ENCODE measurements around the gene ERO1B. TPM values are rescaled to one million over a fixed set of nuclear protein-coding genes. Genes with fewer than 3 reads are reported as not detected.
"Not testable (repeated sequence)": the region's sequence is repeated elsewhere in the genome, so short reads cannot be mapped to it uniquely, and the experiment has no call there.

ERO1B gene
- total RNA-seq, 2 experiments from 2014 or later = 2.6 to 4.8 TPM

GRCh38 chr1:236214761-236215160 is 67.0 kb downstream of the ERO1B start:
- no peak overlapping the region for H3K4me3 Mint-ChIP-seq
- H3K4me1 Mint-ChIP-seq = no peaks in the 10 kb centered on the region
- no peak for ATAC-seq
- DNase-seq = no peak
- CTCF ChIA-PET = no interaction called here
- H3K9me3 Mint-ChIP-seq (ENCODE audit: low read depth) = no peaks in the 10 kb centered on the region
- no peak overlapping the region for H3K27ac Mint-ChIP-seq
- H3K36me3 Mint-ChIP-seq = peaks cover 4% of the 10 kb centered on the region
- no peaks in the 10 kb centered on the region for H3K27me3 Mint-ChIP-seq

GRCh38 chr1:236213534-236213933 is 68.2 kb downstream of the ERO1B start:
- Mint-ChIP-seq H3K4me3 (no peak overlapping the region), H3K4me1 (no peaks in the 10 kb centered on the region), H3K27me3 (no peaks in the 10 kb centered on the region), H3K27ac (no peak overlapping the region), H3K9me3 (ENCODE audit: low read depth) (no peaks in the 10 kb centered on the region), H3K36me3 (peaks cover 4% of the 10 kb centered on the region)
- DNase-seq (no peak), ATAC-seq (no peak)
- CTCF ChIA-PET = interaction anchor here (0.6 kb wide), 1 partner anchor 335 kb away, joined by 3 read pairs; no protein-coding TSS in a partner anchor

- Mint-ChIP-seq H3K4me1 (no peaks in the 10 kb centered on the region), H3K27ac (no peak overlapping the region), H3K27me3 (no peaks in the 10 kb centered on the region), H3K36me3 (peaks cover 4% of the 10 kb centered on the region), H3K9me3 (ENCODE audit: low read depth) (no peaks in the 10 kb centered on the region), H3K4me3 (no peak overlapping the region)
- CTCF ChIA-PET = no interaction called here
- ATAC-seq (no peak), DNase-seq (no peak)
These were observed 69.9 kb downstream of the ERO1B start for GRCh38 chr1:236211815-236212214.

- Mint-ChIP-seq H3K9me3 (ENCODE audit: low read depth) (no peaks in the 10 kb centered on the region), H3K27me3 (no peaks in the 10 kb centered on the region), H3K4me3 (no peak overlapping the region), H3K27ac (no peak overlapping the region), H3K4me1 (no peaks in the 10 kb centered on the region), H3K36me3 (peaks cover 4% of the 10 kb centered on the region)
- CTCF ChIA-PET = no interaction called here
- DNase-seq = no peak
- no peak for ATAC-seq
These were observed 72.0 kb downstream of the ERO1B start for GRCh38 chr1:236209713-236210112.

GRCh38 chr1:236209185-236209584 is 72.6 kb downstream of the ERO1B start:
- H3K27me3 Mint-ChIP-seq = no peaks in the 10 kb centered on the region
- ATAC-seq (no peak), DNase-seq (no peak)
- H3K27ac Mint-ChIP-seq = no peak overlapping the region
- no peak overlapping the region for H3K4me3 Mint-ChIP-seq
- H3K9me3 Mint-ChIP-seq (ENCODE audit: low read depth) = no peaks in the 10 kb centered on the region
- no peaks in the 10 kb centered on the region for H3K4me1 Mint-ChIP-seq
- CTCF ChIA-PET = no interaction called here
- H3K36me3 Mint-ChIP-seq = peaks cover 6% of the 10 kb centered on the region

GRCh38 chr1:236207569-236207968 is 74.2 kb downstream of the ERO1B start:
- no peaks in the 10 kb centered on the region for H3K27me3 Mint-ChIP-seq
- H3K9me3 Mint-ChIP-seq (ENCODE audit: low read depth) = peaks cover 6% of the 10 kb centered on the region
- no peaks in the 10 kb centered on the region for H3K4me1 Mint-ChIP-seq
- no peak overlapping the region for H3K27ac Mint-ChIP-seq
- peaks cover 18% of the 10 kb centered on the region for H3K36me3 Mint-ChIP-seq
- no peak overlapping the region for H3K4me3 Mint-ChIP-seq
- ATAC-seq (no peak), DNase-seq (no peak)
- CTCF ChIA-PET = interaction anchor here (1.0 kb wide), 1 partner anchor 103 kb away, joined by 3 read pairs; no protein-coding TSS in a partner anchor

GRCh38 chr1:236207121-236207520 is 74.6 kb downstream of the ERO1B start:
- CTCF ChIA-PET = no interaction called here
- ATAC-seq (no peak), DNase-seq (no peak)
- Mint-ChIP-seq H3K27ac (no peak overlapping the region), H3K4me1 (no peaks in the 10 kb centered on the region), H3K36me3 (peaks cover 21% of the 10 kb centered on the region), H3K9me3 (ENCODE audit: low read depth) (peaks cover 6% of the 10 kb centered on the region), H3K27me3 (no peaks in the 10 kb centered on the region), H3K4me3 (no peak overlapping the region)

GRCh38 chr1:236206548-236206947 is 75.2 kb downstream of the ERO1B start:
- no peak for ATAC-seq
- H3K36me3 Mint-ChIP-seq = peaks cover 27% of the 10 kb centered on the region
- CTCF ChIA-PET = no interaction called here
- peaks cover 11% of the 10 kb centered on the region for H3K9me3 Mint-ChIP-seq (ENCODE audit: low read depth)
- no peak for DNase-seq
- H3K27ac Mint-ChIP-seq = no peak overlapping the region
- H3K4me3 Mint-ChIP-seq = no peak overlapping the region
- no peaks in the 10 kb centered on the region for H3K27me3 Mint-ChIP-seq
- no peaks in the 10 kb centered on the region for H3K4me1 Mint-ChIP-seq

- Mint-ChIP-seq H3K4me1 (no peaks in the 10 kb centered on the region), H3K27ac (no peak overlapping the region), H3K27me3 (no peaks in the 10 kb centered on the region), H3K4me3 (no peak overlapping the region), H3K9me3 (ENCODE audit: low read depth) (peaks cover 24% of the 10 kb centered on the region), H3K36me3 (peaks cover 43% of the 10 kb centered on the region)
- DNase-seq = no peak
- CTCF ChIA-PET = interaction anchor here (0.5 kb wide), 1 partner anchor 61 kb away, joined by 3 read pairs; no protein-coding TSS in a partner anchor
- no peak for ATAC-seq
These were observed 77.1 kb downstream of the ERO1B start for GRCh38 chr1:236204656-236205055.

- Mint-ChIP-seq H3K4me3 (no peak overlapping the region), H3K9me3 (ENCODE audit: low read depth) (peaks cover 27% of the 10 kb centered on the region), H3K27ac (no peak overlapping the region), H3K4me1 (no peaks in the 10 kb centered on the region), H3K36me3 (peaks cover 47% of the 10 kb centered on the region), H3K27me3 (no peaks in the 10 kb centered on the region)
- ATAC-seq = no peak
- CTCF ChIA-PET = interaction anchor here (1.3 kb wide), 1 partner anchor 16 kb away, joined by 3 read pairs; no protein-coding TSS in a partner anchor
- no peak for DNase-seq
These were observed 77.7 kb downstream of the ERO1B start for GRCh38 chr1:236204039-236204438.

GRCh38 chr1:236201786-236202185 is 80.0 kb downstream of the ERO1B start:
- CTCF ChIA-PET = interaction anchor here (1.2 kb wide), 1 partner anchor 12 kb away, joined by 3 read pairs; no protein-coding TSS in a partner anchor
- Mint-ChIP-seq H3K4me3 (no peak overlapping the region), H3K9me3 (ENCODE audit: low read depth) (peaks cover 27% of the 10 kb centered on the region), H3K4me1 (no peaks in the 10 kb centered on the region), H3K27me3 (no peaks in the 10 kb centered on the region), H3K27ac (no peak overlapping the region), H3K36me3 (peaks cover 63% of the 10 kb centered on the region)
- DNase-seq (no peak), ATAC-seq (no peak)

GRCh38 chr1:236200925-236201324 is 80.8 kb downstream of the ERO1B start:
- no peaks in the 10 kb centered on the region for H3K27me3 Mint-ChIP-seq
- H3K4me3 Mint-ChIP-seq = no peak overlapping the region
- ATAC-seq (no peak), DNase-seq (no peak)
- CTCF ChIA-PET = interaction anchor here (1.2 kb wide), 1 partner anchor 11 kb away, joined by 3 read pairs; no protein-coding TSS in a partner anchor
- peaks cover 64% of the 10 kb centered on the region for H3K36me3 Mint-ChIP-seq
- no peaks in the 10 kb centered on the region for H3K4me1 Mint-ChIP-seq
- H3K9me3 Mint-ChIP-seq (ENCODE audit: low read depth) = peaks cover 27% of the 10 kb centered on the region
- H3K27ac Mint-ChIP-seq = no peak overlapping the region

GRCh38 chr1:236193184-236193583 is 88.6 kb downstream of the ERO1B start:
- H3K9me3 Mint-ChIP-seq (ENCODE audit: low read depth) = no peaks in the 10 kb centered on the region
- CTCF ChIA-PET = no interaction called here
- DNase-seq (no peak), ATAC-seq (no peak)
- H3K4me3 Mint-ChIP-seq = no peak overlapping the region
- no peak overlapping the region for H3K27ac Mint-ChIP-seq
- H3K36me3 Mint-ChIP-seq = peaks cover 43% of the 10 kb centered on the region
- no peaks in the 10 kb centered on the region for H3K4me1 Mint-ChIP-seq
- no peaks in the 10 kb centered on the region for H3K27me3 Mint-ChIP-seq

- DNase-seq, CTCF ChIA-PET: not testable (repeated sequence)
- H3K36me3 Mint-ChIP-seq = peaks cover 27% of the 10 kb centered on the region
These were observed 93.7 kb downstream of the ERO1B start for GRCh38 chr1:236188084-236188483.

GRCh38 chr1:236186471-236186870 is 95.3 kb downstream of the ERO1B start:
- H3K9me3 Mint-ChIP-seq (ENCODE audit: low read depth); ATAC-seq; H3K27me3 Mint-ChIP-seq; H3K27ac Mint-ChIP-seq; CTCF ChIA-PET; H3K4me1 Mint-ChIP-seq; H3K4me3 Mint-ChIP-seq; DNase-seq: not testable (repeated sequence)
- H3K36me3 Mint-ChIP-seq = peaks cover 25% of the 10 kb centered on the region

More at GRCh38 chr1:236188084-236188483, 93.7 kb downstream of the ERO1B start:
- not testable (repeated sequence) for ATAC-seq; H3K27ac Mint-ChIP-seq; H3K9me3 Mint-ChIP-seq (ENCODE audit: low read depth); H3K4me3 Mint-ChIP-seq; H3K4me1 Mint-ChIP-seq; H3K27me3 Mint-ChIP-seq

Measured in activated CD8-positive, alpha-beta memory T cell treated with anti-CD3 and anti-CD28 coated beads, Interleukin-2, amount 10 ng/mL, durations not matched to agents 7 days and 5 days (primary cell).